Heart left ventricle (tissue), 16 donors: ENCODE data around the gene AGMO. TPM values are rescaled to one million over a fixed set of nuclear protein-coding genes. Genes with fewer than 3 reads are reported as not detected.

Experiments
- ATAC-seq, 4 donors: fragments of 200-7000 bp; cut with Tn5 transposase; one replicate each; pipeline ENCODE4 v1.9.1; 2020 to 2022; ENCODE audit warnings: moderate library complexity in 4 of 4, mild to moderate bottlenecking in 3 of 4, moderate number of reproducible peaks in 1 of 4
- DNase-seq, 5 donors: peaks; one replicate each; pipeline ENCODE4 v3.0.0-alpha.2; 2020
- H3K27ac ChIP-seq, 12 donors: fragments of 200-600 bp; sonication (generic) in 4 of 12; one replicate each; pipeline versions ENCODE4 v1.5.0 to v1.8.0; 2016 to 2022; ENCODE audit warnings: mild to moderate bottlenecking in 2 of 12
- H3K27me3 ChIP-seq, 9 donors: fragments of 200-600 bp; sonication (generic) in 2 of 9; one replicate each; pipeline versions ENCODE4 v1.5.1 to v1.8.0; 2016 to 2022; ENCODE audit warnings: mild to moderate bottlenecking in 3 of 9
- H3K36me3 ChIP-seq, 9 donors: fragments of 200-600 bp; sonication (generic) in 2 of 9; one replicate each; pipeline versions ENCODE4 v1.5.0 to v1.8.0; 2018 to 2022; ENCODE audit warnings: mild to moderate bottlenecking in 2 of 9
- H3K4me1 ChIP-seq, 12 donors: fragments of 200-600 bp; sonication (generic) in 4 of 12; one replicate each; pipeline versions ENCODE4 v1.5.0 to v1.8.0; 2016 to 2022; ENCODE audit warnings: mild to moderate bottlenecking in 3 of 12
- H3K4me3 ChIP-seq, 12 donors: fragments of 200-600 bp; sonication (generic) in 4 of 12; one replicate each; pipeline versions ENCODE4 v1.5.0 to v1.8.0; 2017 to 2022; ENCODE audit warnings: mild to moderate bottlenecking in 9 of 12, moderate library complexity in 4 of 12
- H3K9me3 ChIP-seq, 12 donors: fragments of 200-600 bp; sonication (generic) in 4 of 12; one replicate each; pipeline versions ENCODE4 v1.5.0 to v1.8.0; 2016 to 2022; ENCODE audit warnings: mild to moderate bottlenecking in 1 of 12
- CTCF ChIP-seq, 12 donors: fragments of 200-600 bp; sonication (generic) in 4 of 12; IDR thresholded peaks; one replicate each; pipeline versions ENCODE4 v1.5.0 to v1.8.0; 2018 to 2022; ENCODE audit warnings: antibody characterized with exemption in 12 of 12, mild to moderate bottlenecking in 5 of 12
- POLR2A ChIP-seq, 2 donors: fragments of 450-650 bp; IDR thresholded peaks; one replicate each; pipeline ENCODE4 v1.6.1; 2017; ENCODE audit warnings: antibody characterized with exemption in 2 of 2, mild to moderate bottlenecking in 2 of 2, moderate library complexity in 2 of 2
- WGBS, 4 donors: extraction: QIAGEN DNeasy Blood & Tissue Kit in 2 of 4; methylation state at CpG; one replicate each; pipeline versions ENCODE4 v1.1.5 to v1.1.7; 2013 to 2018; 5-methylcytosine and 5-hydroxymethylcytosine counted together
- intact Hi-C, 10 donors: fragments of 100-400 bp; cut with DNase I; formaldehyde crosslinking; loops; one replicate each; pipeline versions ENCODE4 v1.11.1 to v1.14.2; 2022
- polyA plus RNA-seq, 2 donors: library from polyadenylated mRNA; stranded (reverse); fragments of 200-250 nt; gene quantifications; one replicate each; pipeline ENCODE4 v1.2.3, GENCODE V29; 2013
- total RNA-seq, 9 donors: library from RNA; depleted of rRNA in 2 of 9; stranded (reverse); fragments of >200 nt in 2 of 9; fragmentation: NEBNext Ultra II Directional in 3 of 9; extraction: Animal tissue kit (Norgen Biotek cat#: 25700) in 3 of 9; gene quantifications; one replicate each; pipeline versions ENCODE4 v1.1.0 to v1.2.4, GENCODE V29; 2016 to 2023
- donor health status: ischemic (EF 13 %, LVEDD 7.1; RV severe dilation, severe dysfunction).
- donor health status: healthy with polysubstance abuse.
- donor health status: DM: no; HTN: yes; CAD: no.
- donor health status: DM: no; HTN: no; CAD: no.
- donor health status: ischemic (EF 25% LVEDD 6.9; RV normal size, moderate dysfunction).
- donor health status: ischemic (EF 25% LVEDD 5.7; RV mildly dilated, moderate dysfunction).
- donor health status: healthy.
- donor health status: DM: yes; HTN: yes; CAD: no.
- donor health status: ischemic (EF 35%, LVEDD 5.7; RV mildly dilated, moderate dysfunction).
- donor health status: nonischemic (EF 11% LVEDD 7.7; RV severe dilation, severe dysfunction).
- donor health status: DM: yes; HTN: yes; CAD: no.
- donor health status: PGD.
- donor health status: ischemic (EF 29% LVEDD 5.4; RV normal size, mild dysfunction).
- donor health status: nonischemic (EF 23%, LVEDD 6.1; RV moderate dilation, normal function).

AGMO gene
- total and polyA plus RNA-seq, 11 donors = 0.12 to 0.72 (median 0.40) TPM; not detected in 1

- ATAC-seq = no peak
- no peak overlapping the region for H3K27ac ChIP-seq
- peaks cover 0 to 8% (median 0%) of the 10 kb centered on the region in 12 donors for H3K9me3 ChIP-seq
- WGBS, 4 donors = 78 to 91% (median 85%) methylated on average over 3 of the region's 3 CpGs
- TF ChIP-seq POLR2A (IDR thresholded peaks at IDR 0.05) (no peak), CTCF (IDR thresholded peaks at IDR 0.05) (no peak)
- DNase-seq = no peak
- H3K4me1 ChIP-seq = peaks cover 0 to 3% (median 0%) of the 10 kb centered on the region in 12 donors
- no peaks in the 10 kb centered on the region for H3K36me3 ChIP-seq
- intact Hi-C loops = loop anchor here in 2 of 10 donors (10.0 kb wide), 2 partner anchors 118 to 498 kb away; partner anchors contain the start of gene MEOX2 (in 1 of the 2)
- H3K27me3 ChIP-seq = no peaks in the 10 kb centered on the region
- H3K4me3 ChIP-seq = no peak overlapping the region
Observed at GRCh38 chr7:15567036-15567435, 5.2 kb upstream of the AGMO start.

- intact Hi-C loops = loop anchor here in 2 of 10 donors (10.0 kb wide), 2 partner anchors 118 to 498 kb away; partner anchors contain the start of gene MEOX2 (in 1 of the 2)
- Histone ChIP-seq H3K27me3 (no peaks in the 10 kb centered on the region), H3K9me3 (peaks cover 0 to 8% (median 0%) of the 10 kb centered on the region in 12 donors), H3K27ac (no peak overlapping the region), H3K4me1 (peaks cover 0 to 3% (median 0%) of the 10 kb centered on the region in 12 donors), H3K36me3 (no peaks in the 10 kb centered on the region), H3K4me3 (no peak overlapping the region)
- 86 to 92% (median 88%) methylated on average over 5 of the region's 5 CpGs for WGBS, 4 donors
- ATAC-seq (no peak), DNase-seq (no peak)
- TF ChIP-seq POLR2A (IDR thresholded peaks at IDR 0.05) (no peak), CTCF (IDR thresholded peaks at IDR 0.05) (no peak)
Observed at GRCh38 chr7:15566476-15566875, 4.7 kb upstream of the AGMO start.

GRCh38 chr7:15560968-15561367 is 847 bp downstream of the AGMO start:
- Histone ChIP-seq H3K9me3 (peaks cover 0 to 8% (median 0%) of the 10 kb centered on the region in 12 donors), H3K27me3 (no peaks in the 10 kb centered on the region), H3K4me1 (peaks cover 0 to 39% (median 1%) of the 10 kb centered on the region in 12 donors), H3K36me3 (no peaks in the 10 kb centered on the region), H3K4me3 (peak overlapping the region in 10 of 12 donors; percentile 3 to 51 (median 40)), H3K27ac (peak overlapping the region; percentile 51 to 80 (median 70))
- intact Hi-C loops = loop anchor here in 3 of 10 donors (2.0 to 10.0 kb wide), 5 partner anchors 124 to 506 kb away; partner anchors contain the start of gene MEOX2 (in 3 of the 3)
- no peak for TF ChIP-seq CTCF (IDR thresholded peaks at IDR 0.05)
- TF ChIP-seq POLR2A (IDR thresholded peaks at IDR 0.05) = no peak
- WGBS, 4 donors = 46 to 71% (median 58%) methylated on average over 1 of the region's 1 CpG
- ATAC-seq (peak; percentile 41 to 64 (median 59)), DNase-seq (no peak)

GRCh38 chr7:15559416-15559928 is 2.3 kb downstream of the AGMO start:
- DNase-seq (no peak), ATAC-seq (no peak)
- TF ChIP-seq CTCF (IDR thresholded peaks at IDR 0.05) = no peak
- TF ChIP-seq POLR2A (IDR thresholded peaks at IDR 0.05) = no peak
- 64 to 76% (median 69%) methylated on average over 3 of the region's 3 CpGs for WGBS, 4 donors
- Histone ChIP-seq H3K4me1 (peaks cover 0 to 45% (median 1%) of the 10 kb centered on the region in 12 donors), H3K36me3 (no peaks in the 10 kb centered on the region), H3K4me3 (no peak overlapping the region), H3K9me3 (peaks cover 0 to 8% (median 0%) of the 10 kb centered on the region in 12 donors), H3K27ac (peak overlapping the region in 5 of 12 donors; percentile 62 to 78 (median 77)), H3K27me3 (no peaks in the 10 kb centered on the region)
- intact Hi-C loops = loop anchor here (5.0 to 10.0 kb wide), 10 partner anchors 128 to 513 kb away; partner anchors contain the start of gene MEOX2 (in 4 of the 10)
